Measurements from ENCODE around the gene KIAA0586.
"Not testable (repeated sequence)": the region's sequence is repeated elsewhere in the genome, so short reads cannot be mapped to it uniquely, and the experiment has no call there.

DNA sequence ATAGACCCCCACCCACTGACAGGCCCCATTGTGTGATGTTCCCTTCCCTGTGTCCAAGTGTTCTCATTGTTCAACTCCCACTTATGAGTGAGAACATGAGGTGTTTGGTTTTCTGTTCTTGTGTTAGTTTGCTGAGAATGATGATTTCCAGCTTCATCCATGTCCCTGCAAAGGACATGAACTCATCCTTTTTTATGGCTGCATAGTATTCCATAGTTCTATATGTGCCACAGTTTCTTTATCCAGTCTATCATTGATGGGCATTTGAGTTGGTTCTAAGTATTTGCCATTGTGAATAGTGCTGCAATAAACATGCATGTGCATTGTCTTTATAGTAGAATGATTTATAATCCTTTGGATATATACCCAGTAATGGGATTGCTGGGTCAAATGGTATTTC, 152.5 kb downstream of the KIAA0586 start:
- not testable (repeated sequence) for TF ChIP-seq ZNF274 (IDR thresholded peaks at IDR 0.05; ENCODE audit: insufficient read depth, insufficient read length); EP300 (IDR thresholded peaks at IDR 0.05; ENCODE audit: borderline replicate concordance in 1 of 2, control insufficient read depth in 1 of 2, low read depth in 2 of 2, low read length in 2 of 2); RAD21 (IDR thresholded peaks at IDR 0.05; ENCODE audit: insufficient read depth, low read depth, low read length); NR2C1 (IDR thresholded peaks at IDR 0.05); NFYB (IDR thresholded peaks at IDR 0.05; ENCODE audit: insufficient read depth, low read depth, low read length)
- TF ChIP-seq, protein P1, sequence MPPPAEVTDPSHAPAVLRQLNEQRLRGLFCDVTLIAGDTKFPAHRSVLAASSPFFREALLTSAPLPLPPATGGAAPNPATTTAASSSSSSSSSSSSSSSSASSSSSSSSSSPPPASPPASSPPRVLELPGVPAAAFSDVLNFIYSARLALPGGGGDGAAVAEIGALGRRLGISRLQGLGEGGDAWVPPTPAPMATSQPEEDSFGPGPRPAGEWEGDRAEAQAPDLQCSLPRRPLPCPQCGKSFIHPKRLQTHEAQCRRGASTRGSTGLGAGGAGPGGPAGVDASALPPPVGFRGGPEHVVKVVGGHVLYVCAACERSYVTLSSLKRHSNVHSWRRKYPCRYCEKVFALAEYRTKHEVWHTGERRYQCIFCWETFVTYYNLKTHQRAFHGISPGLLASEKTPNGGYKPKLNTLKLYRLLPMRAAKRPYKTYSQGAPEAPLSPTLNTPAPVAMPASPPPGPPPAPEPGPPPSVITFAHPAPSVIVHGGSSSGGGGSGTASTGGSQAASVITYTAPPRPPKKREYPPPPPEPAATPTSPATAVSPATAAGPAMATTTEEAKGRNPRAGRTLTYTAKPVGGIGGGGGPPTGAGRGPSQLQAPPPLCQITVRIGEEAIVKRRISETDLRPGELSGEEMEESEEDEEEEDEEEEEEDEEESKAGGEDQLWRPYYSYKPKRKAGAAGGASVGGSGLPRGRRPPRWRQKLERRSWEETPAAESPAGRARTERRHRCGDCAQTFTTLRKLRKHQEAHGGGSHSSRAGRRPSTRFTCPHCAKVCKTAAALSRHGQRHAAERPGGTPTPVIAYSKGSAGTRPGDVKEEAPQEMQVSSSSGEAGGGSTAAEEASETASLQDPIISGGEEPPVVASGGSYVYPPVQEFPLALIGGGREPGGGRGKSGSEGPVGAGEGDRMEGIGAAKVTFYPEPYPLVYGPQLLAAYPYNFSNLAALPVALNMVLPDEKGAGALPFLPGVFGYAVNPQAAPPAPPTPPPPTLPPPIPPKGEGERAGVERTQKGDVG (CRISPR knock-in tag; IDR thresholded peaks at IDR 0.05) = not testable (repeated sequence)
- TF ChIP-seq, protein P2, sequence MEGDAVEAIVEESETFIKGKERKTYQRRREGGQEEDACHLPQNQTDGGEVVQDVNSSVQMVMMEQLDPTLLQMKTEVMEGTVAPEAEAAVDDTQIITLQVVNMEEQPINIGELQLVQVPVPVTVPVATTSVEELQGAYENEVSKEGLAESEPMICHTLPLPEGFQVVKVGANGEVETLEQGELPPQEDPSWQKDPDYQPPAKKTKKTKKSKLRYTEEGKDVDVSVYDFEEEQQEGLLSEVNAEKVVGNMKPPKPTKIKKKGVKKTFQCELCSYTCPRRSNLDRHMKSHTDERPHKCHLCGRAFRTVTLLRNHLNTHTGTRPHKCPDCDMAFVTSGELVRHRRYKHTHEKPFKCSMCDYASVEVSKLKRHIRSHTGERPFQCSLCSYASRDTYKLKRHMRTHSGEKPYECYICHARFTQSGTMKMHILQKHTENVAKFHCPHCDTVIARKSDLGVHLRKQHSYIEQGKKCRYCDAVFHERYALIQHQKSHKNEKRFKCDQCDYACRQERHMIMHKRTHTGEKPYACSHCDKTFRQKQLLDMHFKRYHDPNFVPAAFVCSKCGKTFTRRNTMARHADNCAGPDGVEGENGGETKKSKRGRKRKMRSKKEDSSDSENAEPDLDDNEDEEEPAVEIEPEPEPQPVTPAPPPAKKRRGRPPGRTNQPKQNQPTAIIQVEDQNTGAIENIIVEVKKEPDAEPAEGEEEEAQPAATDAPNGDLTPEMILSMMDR (IDR thresholded peaks at IDR 0.05 in 2 of 3, conservative IDR thresholded peaks at IDR 0.05 in 1 of 3; ENCODE audit: control insufficient read depth in 2 of 3, extremely low read depth in 1 of 3, insufficient read depth in 1 of 3, low read depth in 3 of 3, low read length in 3 of 3) = not testable (repeated sequence)

All from GM12878 (cell line).